H9 (cell line): ENCODE measurements around the gene RPL15. TPM values are rescaled to one million over a fixed set of nuclear protein-coding genes. Genes with fewer than 3 reads are reported as not detected.

Experiments
- DNase-seq: peaks from one replicate; pipeline ENCODE4 v3.0.0-alpha.2; 2017
- H2AFZ ChIP-seq: one replicate; pipeline ENCODE4 v1.6.1; 2013; ENCODE audit warnings: mild to moderate bottlenecking, low read length, control low read depth, moderate library complexity
- H2AK5ac ChIP-seq: 2 replicates; pipeline ENCODE4 v1.6.1; 2013; ENCODE audit warnings: low read length, control low read depth, mixed read lengths; ENCODE audit not compliant: insufficient read length
- H2BK120ac ChIP-seq: one replicate; pipeline ENCODE4 v1.6.1; 2013; ENCODE audit warnings: low read depth, mild to moderate bottlenecking, low read length, control low read depth, inconsistent platforms; ENCODE audit not compliant: poor library complexity, severe bottlenecking
- H2BK12ac ChIP-seq: 2 replicates; pipeline ENCODE4 v1.6.1; 2013; ENCODE audit warnings: low read length, control low read depth, mixed read lengths, low read depth; ENCODE audit not compliant: insufficient read length
- H2BK15ac ChIP-seq: 2 replicates; pipeline ENCODE4 v1.6.1; 2013; ENCODE audit warnings: low read depth, low read length, control low read depth
- H2BK20ac ChIP-seq: one replicate; pipeline ENCODE4 v1.6.1; 2013; ENCODE audit warnings: low read depth, mild to moderate bottlenecking, low read length, control low read depth, inconsistent platforms; ENCODE audit not compliant: poor library complexity, severe bottlenecking
- H2BK5ac ChIP-seq: 2 replicates; pipeline ENCODE4 v1.6.1; 2013; ENCODE audit warnings: low read length, control low read depth, mixed read lengths; ENCODE audit not compliant: insufficient read length
- H3K14ac ChIP-seq: 2 replicates; pipeline ENCODE4 v1.6.1; 2013; ENCODE audit warnings: low read length, control low read depth; ENCODE audit not compliant: insufficient read depth
- H3K18ac ChIP-seq: 2 replicates; pipeline ENCODE4 v1.6.1; 2013; ENCODE audit warnings: low read depth, mild to moderate bottlenecking, mixed read lengths, low read length, control low read depth; ENCODE audit not compliant: insufficient read length
- H3K23ac ChIP-seq: 2 replicates; pipeline ENCODE4 v1.6.1; 2013; ENCODE audit warnings: low read length, control low read depth, mixed read lengths, low read depth; ENCODE audit not compliant: insufficient read length
- H3K23me2 ChIP-seq: 2 replicates; pipeline ENCODE4 v1.6.1; 2013; ENCODE audit warnings: low read depth, mild to moderate bottlenecking, mixed read lengths, low read length, control low read depth; ENCODE audit not compliant: insufficient read length, poor library complexity, severe bottlenecking
- H3K27ac ChIP-seq: 2 replicates; pipeline ENCODE4 v1.5.1; 2013; ENCODE audit warnings: low read length, control low read depth, mixed read lengths, low read depth; ENCODE audit not compliant: insufficient read length
- H3K27me3 ChIP-seq: 2 replicates; pipeline ENCODE4 v1.6.1; 2013; ENCODE audit warnings: low read length, control low read depth, inconsistent platforms; ENCODE audit not compliant: insufficient read depth
- H3K4ac ChIP-seq: 2 replicates; pipeline ENCODE4 v1.6.1; 2013; ENCODE audit warnings: low read depth, mild to moderate bottlenecking, control low read depth, inconsistent platforms, low read length, moderate library complexity
- H3K4me1 ChIP-seq: 2 replicates; pipeline ENCODE4 v1.6.1; 2013; ENCODE audit warnings: low read length, control low read depth, inconsistent platforms; ENCODE audit not compliant: insufficient read depth
- H3K4me2 ChIP-seq: 2 replicates; pipeline ENCODE4 v1.6.1; 2013; ENCODE audit warnings: low read length, control low read depth, mixed read lengths; ENCODE audit not compliant: insufficient read length, insufficient read depth
- H3K56ac ChIP-seq: 2 replicates; pipeline ENCODE4 v1.6.1; 2013; ENCODE audit warnings: low read depth, mild to moderate bottlenecking, mixed read lengths, low read length, control low read depth; ENCODE audit not compliant: insufficient read length
- H3K79me1 ChIP-seq: 2 replicates; pipeline ENCODE4 v1.6.1; 2013; ENCODE audit warnings: low read depth, mild to moderate bottlenecking, moderate library complexity, low read length, control low read depth, inconsistent platforms; ENCODE audit not compliant: insufficient read depth, poor library complexity, severe bottlenecking
- H3K79me2 ChIP-seq: 2 replicates; pipeline ENCODE4 v1.6.1; 2013; ENCODE audit warnings: low read length, control low read depth, inconsistent platforms; ENCODE audit not compliant: insufficient read depth
- H3K9ac ChIP-seq: 2 replicates; pipeline ENCODE4 v1.6.1; 2013; ENCODE audit warnings: low read length, control low read depth, mixed read lengths; ENCODE audit not compliant: insufficient read length; ENCODE audit errors: extremely low read depth
- H3K9me3 ChIP-seq: one replicate; pipeline ENCODE4 v1.6.1; 2013; ENCODE audit warnings: low read depth, low read length, inconsistent platforms; ENCODE audit not compliant: control insufficient read depth
- H3T11ph ChIP-seq: one replicate; pipeline ENCODE4 v1.6.1; 2013; ENCODE audit warnings: mild to moderate bottlenecking, low read length, control low read depth, inconsistent platforms
- H4K20me1 ChIP-seq: one replicate; pipeline ENCODE4 v1.6.1; 2013; ENCODE audit not compliant: control insufficient read depth, insufficient read length, insufficient read depth
- H4K5ac ChIP-seq: 2 replicates; pipeline ENCODE4 v1.6.1; 2013; ENCODE audit warnings: low read depth, mild to moderate bottlenecking, mixed read lengths, low read length, control low read depth; ENCODE audit not compliant: insufficient read length
- H4K8ac ChIP-seq: replicated peaks from 2 replicates; pipeline ENCODE4 v1.6.1; 2013; ENCODE audit warnings: low read length, control low read depth, mixed read lengths, low read depth; ENCODE audit not compliant: insufficient read length
- H4K91ac ChIP-seq: 2 replicates; pipeline ENCODE4 v1.6.1; 2013; ENCODE audit warnings: low read depth, mild to moderate bottlenecking, moderate library complexity, mixed read lengths, low read length, control low read depth; ENCODE audit not compliant: insufficient read length
- H3K27ac Mint-ChIP-seq, 3 experiments: 2 replicates in 2 of 3; 3 replicates in 1 of 3; pipeline ENCODE4 v1.8.0; 2020 to 2021; ENCODE audit warnings: mixed read lengths in 3 of 3, mild to moderate bottlenecking in 1 of 3, moderate library complexity in 1 of 3
- H3K27me3 Mint-ChIP-seq: 2 replicates; pipeline ENCODE4 v1.8.0; 2021; ENCODE audit warnings: low read depth, mild to moderate bottlenecking, moderate library complexity, mixed read lengths
- H3K36me3 Mint-ChIP-seq, 3 experiments: 2 replicates in 2 of 3; 3 replicates in 1 of 3; pipeline ENCODE4 v1.8.0; 2020 to 2021; ENCODE audit warnings: low read depth in 3 of 3, mixed read lengths in 3 of 3; ENCODE audit not compliant: insufficient read depth in 1 of 3
- H3K4me1 Mint-ChIP-seq, 2 experiments: 2 replicates each; pipeline ENCODE4 v1.8.0; 2020; ENCODE audit warnings: mixed read lengths in 2 of 2
- H3K4me3 Mint-ChIP-seq, 2 experiments: 2 replicates in 1 of 2; 3 replicates in 1 of 2; pipeline ENCODE4 v1.8.0; 2020 to 2021; ENCODE audit warnings: mild to moderate bottlenecking in 2 of 2, mixed read lengths in 2 of 2, moderate library complexity in 1 of 2
- H3K9me3 Mint-ChIP-seq, 2 experiments: 2 replicates in 1 of 2; 3 replicates in 1 of 2; pipeline ENCODE4 v1.8.0; 2020; ENCODE audit warnings: mild to moderate bottlenecking in 2 of 2, mixed read lengths in 2 of 2, moderate library complexity in 1 of 2
- CTCF ChIP-seq: fragments of 200-600 bp; sonication (generic); conservative IDR thresholded peaks from 3 replicates; pipeline ENCODE4 v1.8.0; 2021; ENCODE audit warnings: antibody characterized with exemption, mild to moderate bottlenecking
- WGBS: extraction: QIAGEN DNeasy Blood & Tissue Kit; methylation state at CpG from one replicate; pipeline ENCODE4 v1.1.7; 2013; ENCODE audit warnings: missing lambda C conversion rate, low lambda C conversion rate, mixed read lengths; ENCODE audit not compliant: insufficient read length; ENCODE audit errors: extremely low coverage; 5-methylcytosine and 5-hydroxymethylcytosine counted together
- long read RNA-seq: library from polyadenylated mRNA; unstranded; transcript quantifications from one replicate; pipeline ENCODE4 v2.0.0, GENCODE V29; 2020
- total RNA-seq: library from RNA; stranded (reverse); gene quantifications from 2 replicates; pipeline ENCODE4 v1.2.1, GENCODE V29; 2021

RPL15 gene
- 2,794 and 2,865 TPM in 2 replicates for total RNA-seq
- long read RNA-seq, transcript RPL15-208 (4 exons, 1,063 nt) = minor isoform, 274 of 4,917 reads
- long read RNA-seq, transcript RPL15-201 (4 exons, 2,730 nt) = major isoform, 4,188 of 4,917 reads
- long read RNA-seq, transcript RPL15-215 (4 exons, 824 nt) = minor isoform, 127 of 4,917 reads
- long read RNA-seq, transcript RPL15-202 (3 exons, 820 nt) = minor isoform, 168 of 4,917 reads
- long read RNA-seq, partial matches to known transcripts = 17 of 4,917 reads
- long read RNA-seq, other reads (novel, unspliced or antisense) = 75 of 4,917 reads

DNA sequence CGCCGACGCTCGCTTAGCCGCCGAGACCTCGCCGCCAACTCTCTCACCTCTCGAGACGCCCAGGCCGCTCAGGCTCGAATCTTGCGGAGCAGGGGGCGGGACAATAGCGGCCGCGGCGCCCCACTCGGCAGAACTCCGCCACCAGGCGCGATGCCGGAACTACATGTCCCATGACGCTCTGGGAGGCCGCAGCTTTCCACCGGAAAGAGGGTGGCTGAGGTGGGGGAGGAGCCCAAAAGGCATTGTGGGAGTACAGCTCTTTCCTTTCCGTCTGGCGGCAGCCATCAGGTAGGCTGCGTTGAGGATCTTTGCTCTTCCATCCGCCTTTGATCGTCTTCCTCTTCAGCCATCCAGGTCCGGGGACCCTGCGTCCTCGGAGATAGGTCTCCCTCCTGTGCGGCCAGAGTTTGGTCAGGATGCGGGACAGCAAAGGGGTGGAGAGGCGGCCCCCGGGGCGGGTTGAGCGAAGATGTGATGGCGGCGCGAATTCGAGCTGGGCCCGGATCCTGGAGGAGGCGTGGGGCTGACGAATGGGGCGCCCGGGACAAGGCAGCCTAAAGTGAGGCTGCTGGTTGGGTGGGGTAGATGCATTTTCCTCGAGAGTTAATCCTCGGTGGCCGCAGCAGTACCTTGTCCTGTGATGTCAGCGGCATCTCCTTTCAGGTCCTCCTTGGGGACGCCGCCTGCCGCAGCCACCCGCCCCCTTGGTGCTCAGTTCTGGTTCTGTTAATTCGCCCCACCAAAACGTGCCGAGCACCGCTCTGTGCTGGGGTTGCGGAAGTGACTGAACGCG lies at the start of gene RPL15, which contains the start of gene NKIRAS1:
Gene RPL15, plus strand, starts transcription at position 247 of the 793 bp plus-strand sequence. CDS start 728 bp downstream, outside the sequence.
Gene NKIRAS1, minus strand, starts transcription at position 105 of the 793 bp plus-strand sequence. CDS start 6,086 bp downstream, outside the sequence.
- Histone ChIP-seq H3K4ac (peak within 1 kb of the TSS; percentile 53; the same call in 1 of the 2 replicates), H2BK12ac (no peak within 1 kb of the TSS), H2BK20ac (no peak within 1 kb of the TSS), H3K9me3 (no peaks in the 10 kb centered on the region), H3K27me3 (no peaks in the 10 kb centered on the region), H3K9ac (peak within 1 kb of the TSS; percentile 99), H3K4me1 (no peaks in the 10 kb centered on the region; the same call in 1 of the 2 replicates), H3K4me2 (peak within 1 kb of the TSS; percentile 93), H4K5ac (peak within 1 kb of the TSS; percentile 96), H3K79me1 (peaks cover 3% of the 10 kb centered on the region), H3K18ac (peak within 1 kb of the TSS; percentile 94), H2BK120ac (no peak within 1 kb of the TSS), H2AK5ac (no peak within 1 kb of the TSS), H4K8ac (peak within 1 kb of the TSS; percentile 46), H3K23me2 (peaks cover 10% of the 10 kb centered on the region), H3K27ac (peak within 1 kb of the TSS; percentile 10), H3K79me2 (peaks cover 15% of the 10 kb centered on the region; the same call in 1 of the 2 replicates), H4K91ac (peak within 1 kb of the TSS; percentile 48), H2BK5ac (peak within 1 kb of the TSS; percentile 83), H4K20me1 (no peaks in the 10 kb centered on the region), H3K56ac (peak within 1 kb of the TSS; percentile 47), H2AFZ (no peak within 1 kb of the TSS), H3K14ac (peak within 1 kb of the TSS; percentile 98), H3T11ph (no peak within 1 kb of the TSS), H3K23ac (no peak within 1 kb of the TSS), H2BK15ac (0 out of 2 replicates have a peak within 1 kb of the TSS, but pooled peaks have one; percentile 72)
- Mint-ChIP-seq H3K4me3 (peak within 1 kb of the TSS; percentile 99), H3K27ac (peak within 1 kb of the TSS; percentile 99), H3K36me3 (peaks cover 33 to 48% (median 39%) of the 10 kb centered on the region in 3 experiments), H3K9me3 (no peaks in the 10 kb centered on the region), H3K4me1 (peaks cover 33 to 37% of the 10 kb centered on the region in 2 experiments), H3K27me3 (no peaks in the 10 kb centered on the region; the same call in 1 of the 2 replicates)
- DNase-seq = peak; percentile 97
- no CpG with 5 or more reads among the region's 64 CpGs for WGBS
- TF ChIP-seq CTCF = peak; percentile 37
